ENCODE measurements around the gene PCDHB10.
"Not testable (repeated sequence)": the region's sequence is repeated elsewhere in the genome, so short reads cannot be mapped to it uniquely, and the experiment has no call there.

The PCDHB10 gene

GRCh38 chr5:141192110-141192725 is at the start of gene PCDHB10:
Gene PCDHB10, plus strand, starts transcription at chr5:141192353. Its CDS starts 200 bp downstream, at chr5:141192553.
- DNase-seq = peak in 10 of 51 donors; percentile 3 to 52 (median 18)

DNA sequence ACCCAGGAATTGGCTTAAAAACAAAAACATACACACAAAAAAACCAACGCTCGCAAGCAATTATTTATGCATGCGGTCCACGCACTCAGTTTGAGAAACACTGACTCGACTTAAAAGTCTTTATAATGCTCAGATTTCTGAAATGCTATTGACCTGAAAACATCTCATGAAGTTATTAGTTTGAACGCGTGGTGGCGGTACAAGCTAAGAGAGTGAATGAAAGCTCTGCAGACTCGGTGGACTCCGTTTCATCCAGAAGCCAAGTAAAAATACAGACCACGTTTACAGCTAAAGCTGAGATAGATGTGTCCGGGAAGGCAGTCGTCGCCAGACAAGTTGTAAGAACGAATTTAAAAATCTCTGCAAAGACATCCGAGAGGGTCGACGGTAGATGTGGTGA is 42.3 kb upstream of the PCDHB10 start, which contains the start of gene PCDHB6:
PCDHB6 (plus strand) TSS at position 246 of the 400 bp plus-strand sequence. CDS start 201 bp downstream, outside the sequence.
- peak in 1 of 51 donors; percentile 2 for DNase-seq

GRCh38 chr5:141150224-141150992 is 41.7 kb upstream of the PCDHB10 start:
- no peak for DNase-seq

DNA sequence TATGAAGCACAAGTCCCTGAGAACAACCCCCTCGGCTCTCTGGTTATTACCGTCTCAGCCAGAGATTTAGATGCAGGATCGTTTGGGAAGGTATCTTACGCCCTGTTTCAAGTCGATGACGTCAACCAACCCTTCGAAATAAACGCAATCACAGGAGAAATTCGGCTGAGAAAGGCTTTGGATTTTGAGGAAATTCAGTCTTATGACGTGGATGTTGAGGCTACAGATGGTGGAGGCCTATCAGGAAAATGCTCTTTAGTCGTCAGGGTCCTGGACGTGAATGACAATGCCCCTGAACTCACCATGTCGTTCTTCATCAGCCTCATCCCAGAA is 41.2 kb upstream of the PCDHB10 start:
- DNase-seq = no peak

GRCh38 chr5:141151632-141152031 is 40.5 kb upstream of the PCDHB10 start:
- not testable (repeated sequence) for DNase-seq

- DNase-seq = not testable (repeated sequence)
These were observed 40.1 kb upstream of the PCDHB10 start for GRCh38 chr5:141152096-141152495.

DNA sequence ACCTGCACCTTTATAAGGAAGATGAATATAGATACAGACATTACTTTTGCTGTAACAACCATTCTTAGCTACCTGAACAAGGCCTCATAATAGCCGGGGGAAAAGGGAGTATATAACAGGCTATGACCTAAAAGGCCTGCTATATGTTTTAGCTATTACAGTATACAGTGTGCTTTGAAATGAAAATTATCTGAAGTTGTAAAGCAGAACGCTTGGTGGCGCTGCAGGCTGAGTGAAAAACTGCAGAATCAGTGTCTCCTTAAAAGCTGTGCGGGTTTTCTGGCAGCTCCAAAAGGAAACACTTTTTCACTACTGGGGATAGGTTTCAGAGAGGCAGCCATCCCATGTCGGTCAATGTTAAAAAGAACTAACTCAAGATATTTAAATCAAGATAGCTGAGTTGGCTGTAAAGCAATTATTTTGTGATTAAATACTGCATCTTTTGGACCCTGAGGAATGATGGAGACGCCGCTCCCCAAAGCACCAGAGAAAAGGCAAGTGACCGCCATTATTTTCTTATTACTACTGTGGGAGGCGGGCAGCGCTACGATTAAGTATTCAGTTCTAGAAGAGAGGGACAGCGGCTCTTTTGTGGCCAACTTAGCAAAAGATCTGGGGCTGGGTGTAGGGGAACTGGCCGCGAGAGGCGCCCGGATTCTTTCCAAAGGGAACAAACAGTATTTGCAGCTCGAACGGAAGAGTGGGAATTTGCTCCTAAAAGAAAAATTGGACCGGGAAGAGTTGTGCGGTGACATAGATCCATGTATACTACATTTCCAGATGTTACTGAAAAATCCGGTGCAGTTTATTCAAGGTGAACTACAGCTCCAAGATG is 36.4 kb upstream of the PCDHB10 start:
- DNase-seq = no peak

DNA sequence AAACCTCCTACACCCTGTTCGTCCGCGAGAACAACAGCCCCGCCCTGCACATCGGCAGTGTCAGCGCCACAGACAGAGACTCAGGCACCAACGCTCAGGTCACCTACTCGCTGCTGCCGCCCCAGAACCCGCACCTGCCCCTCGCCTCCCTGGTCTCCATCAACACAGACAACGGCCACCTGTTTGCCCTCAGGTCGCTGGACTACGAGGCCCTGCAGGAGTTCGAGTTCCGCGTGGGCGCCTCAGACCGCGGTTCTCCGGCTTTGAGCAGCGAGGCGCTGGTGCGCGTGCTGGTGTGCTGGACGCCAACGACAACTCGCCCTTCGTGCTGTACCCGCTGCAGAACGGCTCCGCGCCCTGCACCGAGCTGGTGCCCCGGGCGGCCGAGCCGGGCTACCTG is 34.8 kb upstream of the PCDHB10 start:
- not testable (repeated sequence) for DNase-seq

- DNase-seq = not testable (repeated sequence)
These were observed 34.3 kb upstream of the PCDHB10 start for GRCh38 chr5:141157901-141158300.

GRCh38 chr5:141172381-141173204 is 19.6 kb upstream of the PCDHB10 start, which contains the start of gene PCDHB7:
Gene PCDHB7, plus strand, starts transcription at chr5:141172644. Its CDS starts 192 bp downstream, at chr5:141172836.
- DNase-seq = peak in 7 of 51 donors; percentile 10 to 23 (median 16)

DNA sequence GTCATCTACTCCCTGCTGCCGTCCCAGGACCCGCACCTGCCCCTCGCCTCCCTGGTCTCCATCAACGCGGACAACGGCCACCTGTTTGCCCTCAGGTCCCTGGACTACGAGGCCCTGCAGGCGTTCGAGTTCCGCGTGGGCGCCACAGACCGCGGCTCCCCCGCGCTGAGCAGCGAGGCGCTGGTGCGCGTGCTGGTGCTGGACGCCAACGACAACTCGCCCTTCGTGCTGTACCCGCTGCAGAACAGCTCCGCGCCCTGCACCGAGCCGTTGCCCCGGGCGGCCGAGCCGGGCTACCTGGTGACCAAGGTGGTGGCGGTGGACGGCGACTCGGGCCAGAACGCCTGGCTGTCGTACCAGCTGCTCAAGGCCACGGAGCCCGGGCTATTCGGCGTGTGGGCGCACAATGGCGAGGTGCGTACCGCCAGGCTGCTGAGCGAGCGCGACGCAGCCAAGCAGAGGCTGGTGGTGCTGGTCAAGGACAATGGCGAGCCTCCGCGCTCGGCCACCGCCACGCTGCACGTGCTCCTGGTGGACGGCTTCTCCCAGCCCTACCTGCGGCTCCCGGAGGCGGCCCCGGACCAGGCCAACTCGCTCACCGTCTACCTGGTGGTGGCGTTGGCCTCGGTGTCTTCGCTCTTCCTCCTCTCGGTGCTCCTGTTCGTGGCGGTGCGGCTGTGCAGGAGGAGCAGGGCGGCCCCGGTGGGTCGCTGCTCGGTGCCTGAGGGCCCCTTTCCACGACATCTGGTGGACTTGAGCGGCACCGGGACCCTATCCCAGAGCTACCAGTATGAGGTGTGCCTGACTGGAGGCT is 17.7 kb upstream of the PCDHB10 start:
- DNase-seq = not testable (repeated sequence)

GRCh38 chr5:141175933-141176332 is 16.2 kb upstream of the PCDHB10 start:
- DNase-seq = no peak

GRCh38 chr5:141177577-141178191 is 14.5 kb upstream of the PCDHB10 start, which contains the start of gene PCDHB8:
Gene PCDHB8, plus strand, starts transcription at chr5:141177790. Its CDS starts 245 bp downstream, at chr5:141178035.
- not testable (repeated sequence) for DNase-seq

DNA sequence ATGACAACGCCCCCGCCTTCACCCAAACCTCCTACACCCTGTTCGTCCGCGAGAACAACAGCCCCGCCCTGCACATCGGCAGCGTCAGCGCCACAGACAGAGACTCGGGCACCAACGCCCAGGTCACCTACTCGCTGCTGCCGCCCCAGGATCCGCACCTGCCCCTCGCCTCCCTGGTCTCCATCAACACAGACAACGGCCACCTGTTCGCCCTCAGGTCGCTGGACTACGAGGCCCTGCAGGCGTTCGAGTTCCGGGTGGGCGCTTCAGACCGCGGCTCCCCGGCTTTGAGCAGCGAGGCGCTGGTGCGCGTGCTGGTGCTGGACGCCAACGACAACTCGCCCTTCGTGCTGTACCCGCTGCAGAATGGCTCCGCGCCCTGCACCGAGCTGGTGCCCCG is 12.8 kb upstream of the PCDHB10 start:
- not testable (repeated sequence) for DNase-seq

DNA sequence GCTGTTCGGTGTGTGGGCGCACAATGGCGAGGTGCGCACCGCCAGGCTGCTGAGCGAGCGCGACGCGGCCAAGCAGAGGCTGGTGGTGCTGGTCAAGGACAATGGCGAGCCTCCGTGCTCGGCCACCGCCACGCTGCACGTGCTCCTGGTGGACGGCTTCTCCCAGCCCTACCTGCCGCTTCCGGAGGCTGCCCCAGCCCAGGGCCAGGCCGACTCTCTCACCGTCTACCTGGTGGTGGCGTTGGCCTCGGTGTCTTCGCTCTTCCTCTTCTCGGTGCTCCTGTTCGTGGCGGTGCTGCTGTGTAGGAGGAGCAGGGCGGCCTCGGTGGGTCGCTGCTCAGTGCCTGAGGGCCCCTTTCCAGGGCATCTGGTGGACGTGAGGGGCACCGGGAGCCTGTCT is 12.3 kb upstream of the PCDHB10 start:
- DNase-seq = not testable (repeated sequence)

GRCh38 chr5:141180313-141180712 is 11.8 kb upstream of the PCDHB10 start:
- DNase-seq = no peak

DNA sequence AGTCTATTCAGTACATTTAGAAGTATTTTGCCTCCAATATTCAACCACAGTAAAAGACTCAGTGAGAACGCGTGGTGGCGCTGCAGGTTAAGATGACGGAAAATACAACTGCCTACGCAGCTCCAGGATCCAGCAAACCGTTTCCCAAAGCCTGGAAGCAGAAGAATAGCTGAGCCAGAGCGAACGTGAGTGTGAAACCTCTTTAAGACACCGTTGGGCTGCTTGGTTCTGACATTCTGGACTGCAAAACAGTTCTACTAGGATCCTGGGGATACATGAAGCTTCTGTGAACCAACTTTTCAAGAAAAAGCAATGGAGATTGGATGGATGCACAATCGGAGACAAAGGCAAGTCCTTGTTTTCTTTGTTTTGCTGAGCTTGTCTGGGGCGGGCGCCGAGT is 9.9 kb upstream of the PCDHB10 start, which contains the start of gene PCDHB16:
PCDHB16 (plus strand) TSS at position 140 of the 400 bp plus-strand sequence; CDS start at position 313, 173 bp downstream.
- peak in 9 of 51 donors; percentile 7 to 58 (median 29) for DNase-seq

- not testable (repeated sequence) for DNase-seq
These were observed 7.9 kb upstream of the PCDHB10 start for GRCh38 chr5:141184117-141184855.

All from hypothalamus (tissue), 51 donors.